ENCODE data around the gene DRC7. TPM values are rescaled to one million over a fixed set of nuclear protein-coding genes. Genes with fewer than 3 reads are reported as not detected.

Gene DRC7
- total RNA-seq, 1 experiment from 2014 or later = 0.85 TPM

- Histone ChIP-seq H3K4me2 (no peak overlapping the region), H3K36me3 (ENCODE audit: low read depth) (no peaks in the 10 kb centered on the region), H3K27ac (no peak overlapping the region), H3F3A (ENCODE audit: insufficient read depth, low read depth) (no peaks in the 10 kb centered on the region; the same call in 1 of the 2 replicates), H3K9me3 (ENCODE audit: insufficient read depth, low read depth) (no peaks in the 10 kb centered on the region), H3K4me1 (replicated peaks; ENCODE audit: insufficient read depth) (no peaks in the 10 kb centered on the region), H3K27me3 (ENCODE audit: insufficient read depth, low read depth) (no peaks in the 10 kb centered on the region), H3K9me2 (ENCODE audit: insufficient read depth) (no peaks in the 10 kb centered on the region), H3K4me3 (no peak overlapping the region), H3K79me2 (ENCODE audit: low read depth) (no peaks in the 10 kb centered on the region), H2AFZ (no peak overlapping the region), H4K20me1 (ENCODE audit: insufficient read depth) (no peaks in the 10 kb centered on the region; the same call in 1 of the 2 replicates)
- no peak for DNase-seq
- POLR2A ChIA-PET (ENCODE audit: unreplicated experiment) = no interaction called here
- CTCF ChIA-PET = no interaction called here
- BruUV-seq (replicated peaks) = no TSS peak
- TF ChIP-seq EZH2 (IDR thresholded peaks at IDR 0.05; ENCODE audit: low read depth) = no peak
- no peak for TF ChIP-seq CTCF (conservative IDR thresholded peaks at IDR 0.05)
- intact Hi-C loops (cut with micrococcal nuclease; ENCODE audit: unreplicated experiment) = no loop called here
Observed at GRCh38 chr16:57749856-57750452, 55.3 kb downstream of the DRC7 start.

- no peak overlapping the region for H3K4me2 ChIP-seq
- no peak for TF ChIP-seq CTCF (conservative IDR thresholded peaks at IDR 0.05)
- TF ChIP-seq EZH2 (IDR thresholded peaks at IDR 0.05; ENCODE audit: low read depth) = no peak
- H2AFZ ChIP-seq = no peak overlapping the region
- H3K9me2 ChIP-seq (ENCODE audit: insufficient read depth) = no peaks in the 10 kb centered on the region
- CTCF ChIA-PET = no interaction called here
- no peaks in the 10 kb centered on the region for H3K9me3 ChIP-seq (ENCODE audit: insufficient read depth, low read depth)
- DNase-seq = no peak
- intact Hi-C loops (cut with micrococcal nuclease; ENCODE audit: unreplicated experiment) = no loop called here
- POLR2A ChIA-PET (ENCODE audit: unreplicated experiment) = no interaction called here
- no peaks in the 10 kb centered on the region for H3K27me3 ChIP-seq (ENCODE audit: insufficient read depth, low read depth)
- no peaks in the 10 kb centered on the region for H3K4me1 ChIP-seq (replicated peaks; ENCODE audit: insufficient read depth)
- no peak overlapping the region for H3K4me3 ChIP-seq
- no peaks in the 10 kb centered on the region; the same call in 1 of the 2 replicates for H3F3A ChIP-seq (ENCODE audit: insufficient read depth, low read depth)
- H3K27ac ChIP-seq = no peak overlapping the region
- no peaks in the 10 kb centered on the region for H3K79me2 ChIP-seq (ENCODE audit: low read depth)
- BruUV-seq (replicated peaks) = no TSS peak
- H4K20me1 ChIP-seq (ENCODE audit: insufficient read depth) = no peaks in the 10 kb centered on the region; the same call in 1 of the 2 replicates
- no peaks in the 10 kb centered on the region for H3K36me3 ChIP-seq (ENCODE audit: low read depth)
Observed at GRCh38 chr16:57750796-57751538, 56.4 kb downstream of the DRC7 start.

- CTCF ChIA-PET = no interaction called here
Observed at GRCh38 chr16:57751539-57752202, 57.1 kb downstream of the DRC7 start.

More at GRCh38 chr16:57751539-57752202, 57.1 kb downstream of the DRC7 start:
- DNase-seq = no peak
- H3F3A ChIP-seq (ENCODE audit: insufficient read depth, low read depth) = no peaks in the 10 kb centered on the region; the same call in 1 of the 2 replicates
- no TSS peak for BruUV-seq (replicated peaks)
- peaks cover under 1% of the 10 kb centered on the region; the same call in 1 of the 2 replicates for H4K20me1 ChIP-seq (ENCODE audit: insufficient read depth)
- POLR2A ChIA-PET (ENCODE audit: unreplicated experiment) = no interaction called here
- H3K27me3 ChIP-seq (ENCODE audit: insufficient read depth, low read depth) = no peaks in the 10 kb centered on the region
- intact Hi-C loops (cut with micrococcal nuclease; ENCODE audit: unreplicated experiment) = no loop called here
- no peak overlapping the region for H3K4me3 ChIP-seq
- no peaks in the 10 kb centered on the region for H3K9me3 ChIP-seq (ENCODE audit: insufficient read depth, low read depth)
- no peak overlapping the region for H3K4me2 ChIP-seq
- no peaks in the 10 kb centered on the region for H3K9me2 ChIP-seq (ENCODE audit: insufficient read depth)
- H3K36me3 ChIP-seq (ENCODE audit: low read depth) = no peaks in the 10 kb centered on the region
- no peak overlapping the region for H3K27ac ChIP-seq
- H2AFZ ChIP-seq = no peak overlapping the region
- H3K4me1 ChIP-seq (replicated peaks; ENCODE audit: insufficient read depth) = no peaks in the 10 kb centered on the region
- TF ChIP-seq CTCF (conservative IDR thresholded peaks at IDR 0.05) (no peak), EZH2 (IDR thresholded peaks at IDR 0.05; ENCODE audit: low read depth) (no peak)
- no peaks in the 10 kb centered on the region for H3K79me2 ChIP-seq (ENCODE audit: low read depth)
